Measurements from ENCODE around the gene PRPF40B.

PRPF40B gene

DNA sequence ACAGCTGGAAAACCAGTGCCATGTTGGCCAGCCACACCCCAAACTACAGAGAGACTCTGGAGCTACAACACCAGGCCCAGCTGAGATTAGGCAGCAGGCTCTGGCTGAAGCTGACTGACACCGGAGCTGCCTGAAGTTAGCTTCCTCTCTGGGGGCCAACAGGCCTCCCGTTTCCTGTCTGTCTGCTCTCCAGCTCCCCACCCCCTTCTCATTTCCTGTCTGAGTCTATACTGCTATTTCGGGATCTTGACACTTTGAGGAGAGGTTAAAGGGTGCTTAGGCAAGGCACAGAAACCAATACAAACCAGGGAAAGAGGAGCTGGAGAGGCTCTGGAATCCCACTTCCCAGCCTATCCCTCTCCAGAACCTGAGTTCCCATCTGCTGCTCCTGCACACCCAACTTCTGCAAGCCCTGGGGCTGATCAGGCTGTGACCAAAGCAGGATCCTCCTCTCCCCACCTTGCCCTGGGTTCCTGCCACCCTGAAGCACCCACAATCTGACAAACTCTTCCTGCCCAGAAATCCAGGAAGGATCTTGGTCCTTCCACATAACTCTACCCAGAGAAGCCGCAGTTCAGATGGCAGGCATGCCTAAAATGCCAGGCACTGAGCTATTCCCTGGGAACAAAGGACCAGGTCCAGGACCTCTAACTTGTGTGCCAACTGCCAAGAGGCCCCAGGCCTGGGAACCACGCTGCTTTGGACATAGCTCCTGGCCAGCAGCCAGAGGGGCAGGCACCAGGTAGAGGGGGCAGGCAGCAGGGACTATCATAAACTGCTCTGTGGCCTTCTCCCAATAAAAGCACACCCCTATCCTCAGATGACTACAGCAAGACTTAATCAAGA is 39.9 kb downstream of the PRPF40B start:
- H2AK5ac ChIP-seq (ENCODE audit: low read depth, low read length) = no peak overlapping the region
- H2BK12ac ChIP-seq (ENCODE audit: low read length) = no peak overlapping the region
- H3K27me3 ChIP-seq (ENCODE audit: control insufficient read depth in 3 of 3, insufficient read depth in 3 of 3, low read depth in 1 of 3, low read length in 3 of 3) = no peaks in the 10 kb centered on the region
- no peaks in the 10 kb centered on the region for H3K79me1 ChIP-seq (ENCODE audit: low read depth, low read length)
- H3K27ac ChIP-seq (replicated peaks; ENCODE audit: low read length) = no peak overlapping the region
- WGBS, 2 donors (ENCODE audit: extremely low coverage in 2 of 2, insufficient read length in 2 of 2, insufficient replicate concordance in 1 of 2) = no CpG with 5 or more reads among the region's 5 CpGs
- H3K14ac ChIP-seq (ENCODE audit: low read length) = no peak overlapping the region
- DNase-seq (ENCODE audit: low spot score) = no peak
- peaks cover 0 to 1% of the 10 kb centered on the region in 2 donors for H3K9me3 ChIP-seq (replicated peaks in 1 of 2; ENCODE audit: control insufficient read depth in 2 of 2, insufficient read depth in 1 of 2, low read depth in 1 of 2, low read length in 2 of 2)
- no peak overlapping the region for H3K23ac ChIP-seq (ENCODE audit: low read depth, low read length, poor library complexity)
- H3K4ac ChIP-seq (ENCODE audit: low read length) = no peak overlapping the region
- no peak overlapping the region for H3K4me3 ChIP-seq (ENCODE audit: low read length in 2 of 2)
- no peak overlapping the region for H4K8ac ChIP-seq (ENCODE audit: low read depth, low read length)
- no peak overlapping the region for H3K18ac ChIP-seq (ENCODE audit: low read length)
- H3K4me1 ChIP-seq (ENCODE audit: control insufficient read depth in 2 of 2, insufficient read depth in 1 of 2, low read depth in 1 of 2, low read length in 2 of 2) = peaks cover 2 to 14% of the 10 kb centered on the region in 2 donors
- H2AFZ ChIP-seq (ENCODE audit: low read length) = peak overlapping the region; percentile 61
- H2BK5ac ChIP-seq (ENCODE audit: low read length) = no peak overlapping the region
- H4K91ac ChIP-seq (ENCODE audit: low read depth, low read length, poor library complexity) = no peak overlapping the region
- no peak overlapping the region for H3K9ac ChIP-seq (ENCODE audit: low read depth, low read length, poor library complexity)
- no peak overlapping the region for H2BK15ac ChIP-seq (ENCODE audit: low read length)
- no peak overlapping the region for H2BK120ac ChIP-seq (ENCODE audit: low read depth, low read length)
- no peak overlapping the region for H3K4me2 ChIP-seq (ENCODE audit: insufficient read depth, low read length, poor library complexity, severe bottlenecking)
- peaks cover 6 to 52% of the 10 kb centered on the region in 2 donors for H3K36me3 ChIP-seq (replicated peaks in 1 of 2; ENCODE audit: control insufficient read depth in 2 of 2, insufficient read depth in 2 of 2, low read length in 2 of 2)

DNA sequence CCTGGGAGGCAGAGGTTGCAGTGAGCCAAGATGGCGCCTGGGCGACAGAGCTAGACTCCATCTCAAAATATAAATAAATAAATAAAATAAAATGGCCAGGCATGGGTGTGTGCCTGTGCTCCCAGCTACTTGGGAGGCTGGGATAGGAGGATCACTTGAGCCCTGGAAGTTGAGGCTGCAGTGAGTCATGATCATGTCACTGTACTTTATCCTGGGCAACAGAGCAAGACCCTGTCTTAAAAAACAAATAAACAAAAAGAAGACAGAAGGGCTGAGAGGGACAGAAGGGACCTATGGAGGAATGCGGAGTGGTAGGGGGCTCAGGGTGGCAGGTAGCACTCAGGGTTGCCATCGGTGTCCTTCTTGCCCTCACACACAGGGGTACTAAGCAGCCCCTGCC is 40.8 kb downstream of the PRPF40B start:
- DNase-seq (ENCODE audit: low spot score) = no peak
- no peak overlapping the region for H3K4me3 ChIP-seq (ENCODE audit: low read length in 2 of 2)
- H3K4me2 ChIP-seq (ENCODE audit: insufficient read depth, low read length, poor library complexity, severe bottlenecking) = no peak overlapping the region
- no peak overlapping the region for H3K27ac ChIP-seq (replicated peaks; ENCODE audit: low read length)
- H3K23ac ChIP-seq (ENCODE audit: low read depth, low read length, poor library complexity) = no peak overlapping the region
- H3K4ac ChIP-seq (ENCODE audit: low read length) = no peak overlapping the region
- no peaks in the 10 kb centered on the region for H3K79me1 ChIP-seq (ENCODE audit: low read depth, low read length)
- H3K18ac ChIP-seq (ENCODE audit: low read length) = no peak overlapping the region
- H3K27me3 ChIP-seq (ENCODE audit: control insufficient read depth in 3 of 3, insufficient read depth in 3 of 3, low read depth in 1 of 3, low read length in 3 of 3) = no peaks in the 10 kb centered on the region
- no peak overlapping the region for H4K8ac ChIP-seq (ENCODE audit: low read depth, low read length)
- H2BK12ac ChIP-seq (ENCODE audit: low read length) = no peak overlapping the region
- no peak overlapping the region for H2BK120ac ChIP-seq (ENCODE audit: low read depth, low read length)
- no peak overlapping the region for H2AK5ac ChIP-seq (ENCODE audit: low read depth, low read length)
- H2BK5ac ChIP-seq (ENCODE audit: low read length) = no peak overlapping the region
- H3K4me1 ChIP-seq (ENCODE audit: control insufficient read depth in 2 of 2, insufficient read depth in 1 of 2, low read depth in 1 of 2, low read length in 2 of 2) = peaks cover 2 to 14% of the 10 kb centered on the region in 2 donors
- peaks cover 0 to 1% of the 10 kb centered on the region in 2 donors for H3K9me3 ChIP-seq (replicated peaks in 1 of 2; ENCODE audit: control insufficient read depth in 2 of 2, insufficient read depth in 1 of 2, low read depth in 1 of 2, low read length in 2 of 2)
- H3K36me3 ChIP-seq (replicated peaks in 1 of 2; ENCODE audit: control insufficient read depth in 2 of 2, insufficient read depth in 2 of 2, low read length in 2 of 2) = peaks cover 4 to 43% of the 10 kb centered on the region in 2 donors
- H3K14ac ChIP-seq (ENCODE audit: low read length) = no peak overlapping the region
- H2BK15ac ChIP-seq (ENCODE audit: low read length) = no peak overlapping the region
- no peak overlapping the region for H4K91ac ChIP-seq (ENCODE audit: low read depth, low read length, poor library complexity)
- H3K9ac ChIP-seq (ENCODE audit: low read depth, low read length, poor library complexity) = no peak overlapping the region
- no peak overlapping the region for H2AFZ ChIP-seq (ENCODE audit: low read length)
- no CpG with 5 or more reads among the region's 4 CpGs for WGBS, 2 donors (ENCODE audit: extremely low coverage in 2 of 2, insufficient read length in 2 of 2, insufficient replicate concordance in 1 of 2)

GRCh38 chr12:49664591-49665239 is 41.4 kb downstream of the PRPF40B start:
- Histone ChIP-seq H3K18ac (ENCODE audit: low read length) (no peak overlapping the region), H3K27ac (replicated peaks; ENCODE audit: low read length) (no peak overlapping the region), H2BK15ac (ENCODE audit: low read length) (no peak overlapping the region), H4K8ac (ENCODE audit: low read depth, low read length) (no peak overlapping the region), H2AK5ac (ENCODE audit: low read depth, low read length) (no peak overlapping the region), H3K36me3 (replicated peaks in 1 of 2; ENCODE audit: control insufficient read depth in 2 of 2, insufficient read depth in 2 of 2, low read length in 2 of 2) (peaks cover 2 to 37% of the 10 kb centered on the region in 2 donors), H3K27me3 (ENCODE audit: control insufficient read depth in 3 of 3, insufficient read depth in 3 of 3, low read depth in 1 of 3, low read length in 3 of 3) (no peaks in the 10 kb centered on the region), H3K4me3 (ENCODE audit: low read length in 2 of 2) (no peak overlapping the region), H3K4me2 (ENCODE audit: insufficient read depth, low read length, poor library complexity, severe bottlenecking) (no peak overlapping the region), H3K4me1 (ENCODE audit: control insufficient read depth in 2 of 2, insufficient read depth in 1 of 2, low read depth in 1 of 2, low read length in 2 of 2) (peaks cover 2 to 14% of the 10 kb centered on the region in 2 donors), H2BK120ac (ENCODE audit: low read depth, low read length) (no peak overlapping the region), H3K79me1 (ENCODE audit: low read depth, low read length) (no peaks in the 10 kb centered on the region), H3K4ac (ENCODE audit: low read length) (no peak overlapping the region), H3K14ac (ENCODE audit: low read length) (no peak overlapping the region), H2BK5ac (ENCODE audit: low read length) (no peak overlapping the region), H2BK12ac (ENCODE audit: low read length) (no peak overlapping the region), H2AFZ (ENCODE audit: low read length) (no peak overlapping the region), H4K91ac (ENCODE audit: low read depth, low read length, poor library complexity) (no peak overlapping the region), H3K23ac (ENCODE audit: low read depth, low read length, poor library complexity) (no peak overlapping the region), H3K9me3 (replicated peaks in 1 of 2; ENCODE audit: control insufficient read depth in 2 of 2, insufficient read depth in 1 of 2, low read depth in 1 of 2, low read length in 2 of 2) (peaks cover 0 to 1% of the 10 kb centered on the region in 2 donors), H3K9ac (ENCODE audit: low read depth, low read length, poor library complexity) (no peak overlapping the region)
- no peak for DNase-seq (ENCODE audit: low spot score)
- WGBS, 2 donors (ENCODE audit: extremely low coverage in 2 of 2, insufficient read length in 2 of 2, insufficient replicate concordance in 1 of 2) = no CpG with 5 or more reads among the region's 4 CpGs

DNA sequence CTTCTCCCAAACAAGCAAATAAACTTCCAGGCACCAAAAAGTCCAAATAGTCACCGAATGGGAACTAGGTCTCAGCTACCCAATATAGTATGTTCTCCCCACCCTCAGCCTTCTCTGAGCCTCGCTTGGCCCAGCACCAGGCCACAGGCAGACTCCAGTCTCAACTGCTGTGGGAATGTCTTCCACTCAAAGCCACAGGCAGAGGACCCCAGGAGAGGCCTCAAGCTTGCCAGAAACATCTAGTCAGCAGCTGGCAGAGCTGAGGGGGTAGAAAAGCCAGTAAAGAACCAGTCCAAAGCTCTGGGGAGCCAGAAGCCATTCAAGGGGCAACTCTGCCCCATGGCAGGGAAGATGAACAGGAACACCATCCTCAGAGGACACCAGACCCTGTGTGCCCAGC is 42.0 kb downstream of the PRPF40B start:
- no peak overlapping the region for H4K8ac ChIP-seq (ENCODE audit: low read depth, low read length)
- no peak overlapping the region for H3K4me2 ChIP-seq (ENCODE audit: insufficient read depth, low read length, poor library complexity, severe bottlenecking)
- no peak overlapping the region for H2BK12ac ChIP-seq (ENCODE audit: low read length)
- no peak overlapping the region for H2BK120ac ChIP-seq (ENCODE audit: low read depth, low read length)
- no peak overlapping the region for H3K9ac ChIP-seq (ENCODE audit: low read depth, low read length, poor library complexity)
- no CpG with 5 or more reads among the region's 2 CpGs for WGBS, 2 donors (ENCODE audit: extremely low coverage in 2 of 2, insufficient read length in 2 of 2, insufficient replicate concordance in 1 of 2)
- peaks cover 0 to 32% of the 10 kb centered on the region in 2 donors for H3K36me3 ChIP-seq (replicated peaks in 1 of 2; ENCODE audit: control insufficient read depth in 2 of 2, insufficient read depth in 2 of 2, low read length in 2 of 2)
- no peak overlapping the region for H3K23ac ChIP-seq (ENCODE audit: low read depth, low read length, poor library complexity)
- H3K18ac ChIP-seq (ENCODE audit: low read length) = no peak overlapping the region
- H2BK5ac ChIP-seq (ENCODE audit: low read length) = no peak overlapping the region
- no peak for DNase-seq (ENCODE audit: low spot score)
- H3K27ac ChIP-seq (replicated peaks; ENCODE audit: low read length) = no peak overlapping the region
- H4K91ac ChIP-seq (ENCODE audit: low read depth, low read length, poor library complexity) = no peak overlapping the region
- H3K4me1 ChIP-seq (ENCODE audit: control insufficient read depth in 2 of 2, insufficient read depth in 1 of 2, low read depth in 1 of 2, low read length in 2 of 2) = peaks cover 2 to 14% of the 10 kb centered on the region in 2 donors
- H3K4ac ChIP-seq (ENCODE audit: low read length) = no peak overlapping the region
- H2AK5ac ChIP-seq (ENCODE audit: low read depth, low read length) = no peak overlapping the region
- H2AFZ ChIP-seq (ENCODE audit: low read length) = no peak overlapping the region
- no peak overlapping the region for H3K14ac ChIP-seq (ENCODE audit: low read length)
- no peaks in the 10 kb centered on the region for H3K79me1 ChIP-seq (ENCODE audit: low read depth, low read length)
- H2BK15ac ChIP-seq (ENCODE audit: low read length) = no peak overlapping the region
- H3K27me3 ChIP-seq (ENCODE audit: control insufficient read depth in 3 of 3, insufficient read depth in 3 of 3, low read depth in 1 of 3, low read length in 3 of 3) = no peaks in the 10 kb centered on the region
- H3K4me3 ChIP-seq (ENCODE audit: low read length in 2 of 2) = no peak overlapping the region
- peaks cover 0 to 1% of the 10 kb centered on the region in 2 donors for H3K9me3 ChIP-seq (replicated peaks in 1 of 2; ENCODE audit: control insufficient read depth in 2 of 2, insufficient read depth in 1 of 2, low read depth in 1 of 2, low read length in 2 of 2)

All from neuronal stem cell (in vitro differentiated cells).